AG20443 (cell line): ENCODE results near the gene PRR33.

Source experiments
- DNase-seq: peaks from one replicate; pipeline ENCODE4 v3.0.0; 2012; ENCODE audit warnings: low spot score, mixed read lengths

Gene PRR33

GRCh38 chr11:1927848-1928469 lies 36.3 kb upstream of the PRR33 start:
- DNase-seq, result peak; percentile 8

- DNase-seq, result peak; percentile 6
Observed at GRCh38 chr11:1927026-1927847, 35.5 kb upstream of the PRR33 start.

- peak; percentile 7 for DNase-seq
Observed at GRCh38 chr11:1926156-1927025, 34.7 kb upstream of the PRR33 start.

- DNase-seq, result no peak
Observed at GRCh38 chr11:1925373-1926155, 33.9 kb upstream of the PRR33 start.

GRCh38 chr11:1924646-1925372 lies 33.1 kb upstream of the PRR33 start:
- DNase-seq, result peak; percentile 7

- no peak for DNase-seq
Observed at GRCh38 chr11:1924181-1924580, 32.5 kb upstream of the PRR33 start.

- no peak for DNase-seq
Observed at GRCh38 chr11:1923201-1923956, 31.7 kb upstream of the PRR33 start.

GRCh38 chr11:1922481-1923081 lies 30.9 kb upstream of the PRR33 start:
- DNase-seq, result peak; percentile 7

GRCh38 chr11:1921574-1922141 lies 30.0 kb upstream of the PRR33 start:
- peak; percentile 68 for DNase-seq

- DNase-seq, result peak; percentile 26
Observed at GRCh38 chr11:1920909-1921573, 29.3 kb upstream of the PRR33 start.

- no peak for DNase-seq
Observed at GRCh38 chr11:1920128-1920908, 28.6 kb upstream of the PRR33 start.

- peak; percentile 33 for DNase-seq
Observed at GRCh38 chr11:1919391-1920127, 27.9 kb upstream of the PRR33 start, which contains the start of gene TNNT3. TSS of gene TNNT3 (plus strand) at chr11:1919703. CDS start at chr11:1922875, 3,172 bp downstream.

GRCh38 chr11:1918436-1919315 lies 27.0 kb upstream of the PRR33 start:
- DNase-seq, result peak; percentile 19

- peak; percentile 38 for DNase-seq
Observed at GRCh38 chr11:1917523-1918435, 26.1 kb upstream of the PRR33 start.

- peak; percentile 8 for DNase-seq
Observed at GRCh38 chr11:1916986-1917522, 25.4 kb upstream of the PRR33 start.
